ENCODE results near the gene SMG5.
"Not testable (repeated sequence)": the region's sequence is repeated elsewhere in the genome, so short reads cannot be mapped to it uniquely, and the experiment has no call there.

SMG5 gene, protein sequence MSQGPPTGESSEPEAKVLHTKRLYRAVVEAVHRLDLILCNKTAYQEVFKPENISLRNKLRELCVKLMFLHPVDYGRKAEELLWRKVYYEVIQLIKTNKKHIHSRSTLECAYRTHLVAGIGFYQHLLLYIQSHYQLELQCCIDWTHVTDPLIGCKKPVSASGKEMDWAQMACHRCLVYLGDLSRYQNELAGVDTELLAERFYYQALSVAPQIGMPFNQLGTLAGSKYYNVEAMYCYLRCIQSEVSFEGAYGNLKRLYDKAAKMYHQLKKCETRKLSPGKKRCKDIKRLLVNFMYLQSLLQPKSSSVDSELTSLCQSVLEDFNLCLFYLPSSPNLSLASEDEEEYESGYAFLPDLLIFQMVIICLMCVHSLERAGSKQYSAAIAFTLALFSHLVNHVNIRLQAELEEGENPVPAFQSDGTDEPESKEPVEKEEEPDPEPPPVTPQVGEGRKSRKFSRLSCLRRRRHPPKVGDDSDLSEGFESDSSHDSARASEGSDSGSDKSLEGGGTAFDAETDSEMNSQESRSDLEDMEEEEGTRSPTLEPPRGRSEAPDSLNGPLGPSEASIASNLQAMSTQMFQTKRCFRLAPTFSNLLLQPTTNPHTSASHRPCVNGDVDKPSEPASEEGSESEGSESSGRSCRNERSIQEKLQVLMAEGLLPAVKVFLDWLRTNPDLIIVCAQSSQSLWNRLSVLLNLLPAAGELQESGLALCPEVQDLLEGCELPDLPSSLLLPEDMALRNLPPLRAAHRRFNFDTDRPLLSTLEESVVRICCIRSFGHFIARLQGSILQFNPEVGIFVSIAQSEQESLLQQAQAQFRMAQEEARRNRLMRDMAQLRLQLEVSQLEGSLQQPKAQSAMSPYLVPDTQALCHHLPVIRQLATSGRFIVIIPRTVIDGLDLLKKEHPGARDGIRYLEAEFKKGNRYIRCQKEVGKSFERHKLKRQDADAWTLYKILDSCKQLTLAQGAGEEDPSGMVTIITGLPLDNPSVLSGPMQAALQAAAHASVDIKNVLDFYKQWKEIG

DNA sequence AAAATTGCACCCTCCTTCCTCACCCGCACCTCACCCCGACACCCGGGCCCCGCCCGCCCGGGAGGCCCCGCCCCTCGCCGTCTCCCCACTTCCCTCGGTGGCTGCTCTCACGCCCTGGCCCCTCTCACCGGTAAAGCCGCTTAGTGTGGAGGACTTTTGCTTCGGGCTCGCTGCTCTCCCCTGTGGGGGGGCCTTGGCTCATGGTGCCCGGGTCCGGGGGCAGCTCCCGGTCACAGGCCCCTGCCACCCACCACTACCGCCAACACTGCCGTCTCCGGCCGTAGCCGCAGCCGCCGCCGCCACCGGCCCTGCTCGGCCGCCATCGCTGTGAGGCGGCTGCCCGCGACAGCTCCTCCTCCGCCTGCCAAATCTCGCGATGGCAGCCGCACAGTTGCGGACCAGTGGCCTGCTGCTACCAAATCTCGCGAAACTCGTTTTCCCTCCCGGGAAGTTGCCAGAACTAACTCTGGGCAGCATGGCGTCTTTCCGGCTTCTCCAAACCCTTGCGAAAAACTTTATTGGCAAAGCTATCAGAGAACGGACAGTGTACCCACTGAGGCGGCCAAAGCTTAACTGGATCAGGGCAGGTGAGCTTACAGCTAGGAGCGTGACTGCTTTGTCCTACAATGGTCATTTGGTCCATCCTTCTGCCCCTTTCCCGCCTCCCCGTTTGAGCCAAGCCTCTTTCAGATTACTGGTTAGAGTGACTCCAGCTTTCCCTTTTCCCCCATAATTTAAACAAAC, at the start of gene SMG5:
Gene SMG5, minus strand, starts transcription at position 347 of the 744 bp plus-strand sequence. Its CDS starts 145 bp downstream, at position 202.
- DNase-seq (ENCODE audit: low spot score): peak; percentile 94

DNA sequence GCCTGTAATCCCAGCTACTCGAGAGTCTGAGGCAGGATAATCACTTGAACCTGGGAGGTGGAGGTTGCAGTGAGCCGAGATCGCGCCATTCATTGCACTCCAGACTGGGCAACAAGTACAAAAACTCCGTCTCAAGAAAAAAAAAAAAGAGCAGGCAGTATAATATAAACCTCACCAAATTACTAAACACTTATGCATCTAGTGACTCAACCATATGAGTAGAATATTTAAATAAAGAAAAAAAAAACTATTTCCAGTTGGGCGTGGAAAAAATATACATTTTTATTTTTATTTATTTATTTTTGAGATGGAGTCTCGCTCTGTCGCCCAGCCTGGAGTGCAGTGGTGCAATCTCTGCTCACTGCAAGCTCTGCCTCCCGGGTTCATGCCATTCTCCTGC, 40.6 kb upstream of the SMG5 start:
- not testable (repeated sequence) for DNase-seq (ENCODE audit: low spot score)

DNA sequence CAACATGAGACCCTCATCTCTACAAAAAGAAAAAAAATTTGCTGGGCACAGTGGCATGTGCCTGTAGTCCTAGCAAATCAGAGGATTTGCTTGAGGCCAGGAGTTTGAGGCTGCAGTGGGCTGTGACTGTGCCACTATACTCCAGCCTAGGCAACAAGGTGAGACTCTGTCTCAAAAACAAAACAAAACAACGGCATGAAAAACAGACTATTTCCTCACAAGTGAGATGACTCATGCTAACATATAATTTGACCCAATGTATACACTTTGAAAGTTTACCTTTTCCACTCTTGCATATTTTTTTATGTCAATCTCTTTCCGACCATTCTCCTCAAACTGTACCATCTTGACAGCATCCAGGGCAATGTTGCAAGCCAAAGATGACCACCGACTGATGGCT, 37.9 kb upstream of the SMG5 start:
- DNase-seq (ENCODE audit: low spot score): no peak

DNA sequence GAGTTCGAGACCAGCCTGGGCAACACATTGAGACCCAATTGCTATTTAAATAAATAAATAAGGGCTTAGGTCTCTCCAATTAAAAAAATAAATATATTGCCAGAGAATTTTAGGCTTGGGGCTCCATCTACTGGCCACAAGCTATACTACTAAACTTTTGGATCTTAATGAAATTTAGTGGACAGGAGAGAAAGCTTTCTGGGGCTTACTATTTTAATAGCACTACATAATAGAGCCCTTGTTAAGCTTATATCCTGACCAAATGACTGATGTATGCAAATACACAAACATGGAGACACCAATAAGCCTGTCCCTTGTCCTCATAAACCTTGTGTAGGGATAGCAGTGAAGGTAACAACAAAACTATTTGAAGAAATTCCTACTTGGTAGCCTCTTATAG, 37.0 kb upstream of the SMG5 start:
- no peak for DNase-seq (ENCODE audit: low spot score)

DNA sequence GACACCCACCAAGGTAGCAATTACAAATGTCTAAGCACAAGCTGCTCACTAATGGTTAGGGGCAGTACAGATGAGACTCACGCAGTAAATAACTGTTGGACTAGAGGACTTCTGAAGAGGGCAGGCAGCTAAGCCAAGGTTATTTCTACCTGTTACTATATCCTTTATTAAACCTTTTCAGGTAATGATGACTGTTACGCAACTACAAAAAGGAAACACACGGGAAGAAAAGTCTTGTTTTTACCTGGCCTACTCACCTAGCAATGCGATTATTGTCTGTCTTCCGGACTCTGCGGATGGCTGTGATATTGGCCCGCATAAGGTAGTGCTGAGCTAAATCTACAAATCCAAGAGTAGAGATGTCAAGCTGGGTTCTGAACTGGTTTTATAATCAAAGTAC, 34.3 kb upstream of the SMG5 start:
- DNase-seq (ENCODE audit: low spot score): no peak

DNA sequence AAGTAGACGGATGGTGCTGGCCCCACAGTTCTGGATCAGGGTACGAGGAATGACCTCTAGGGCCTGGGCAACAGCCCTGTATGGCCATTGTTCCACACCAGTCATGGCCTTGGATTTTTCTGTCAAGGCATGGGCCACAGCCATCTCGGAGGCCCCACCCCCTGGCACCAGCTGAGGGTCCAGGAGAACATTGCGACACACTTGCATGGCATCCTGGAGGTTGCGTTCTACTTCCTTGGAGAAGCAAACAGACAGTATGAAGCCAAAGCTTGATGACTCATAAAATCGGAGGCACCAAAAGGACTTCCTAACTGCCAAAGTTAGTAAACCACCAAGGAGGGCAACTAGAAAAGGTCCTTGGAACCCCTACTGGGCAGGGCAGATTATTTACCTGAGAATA, 28.3 kb upstream of the SMG5 start:
- no peak for DNase-seq (ENCODE audit: low spot score)

DNA sequence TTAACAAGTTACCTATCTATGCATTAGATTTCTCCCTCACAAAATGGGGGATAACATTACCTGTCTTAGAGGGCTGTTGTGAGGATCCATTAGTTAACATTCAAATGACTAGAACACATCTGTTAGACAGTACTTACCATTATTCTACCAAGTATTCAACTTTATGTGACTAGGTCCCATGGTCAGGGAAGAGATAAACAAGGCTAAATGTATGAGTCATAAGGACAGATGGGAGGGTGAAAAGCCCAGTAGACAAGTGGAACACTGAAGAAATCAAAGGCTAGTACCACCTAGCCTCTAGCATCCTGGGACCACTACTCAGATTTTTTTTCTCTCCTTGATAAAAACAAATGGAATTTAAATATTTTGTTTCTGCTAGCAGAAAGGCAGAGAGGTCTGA, 25.5 kb upstream of the SMG5 start:
- no peak for DNase-seq (ENCODE audit: low spot score)

DNA sequence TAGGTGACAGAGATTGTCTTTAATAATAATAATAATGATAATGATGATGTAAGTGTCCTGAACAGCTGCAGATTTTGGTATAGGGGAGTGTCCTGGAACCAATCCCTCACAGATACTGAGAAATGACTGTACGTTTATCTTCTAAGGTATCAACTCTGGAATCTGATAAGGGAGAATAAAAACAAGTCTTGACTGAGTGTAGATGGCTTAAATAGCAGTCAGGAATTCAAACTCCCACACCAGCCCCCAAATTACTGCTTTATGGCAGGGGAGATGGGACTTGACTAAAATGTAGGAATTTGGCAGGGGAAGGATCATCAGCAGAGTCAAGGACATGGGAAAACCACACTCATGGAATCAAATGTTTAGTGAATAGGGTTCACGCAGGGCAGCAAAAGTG, 22.6 kb upstream of the SMG5 start:
- DNase-seq (ENCODE audit: low spot score): no peak

DNA sequence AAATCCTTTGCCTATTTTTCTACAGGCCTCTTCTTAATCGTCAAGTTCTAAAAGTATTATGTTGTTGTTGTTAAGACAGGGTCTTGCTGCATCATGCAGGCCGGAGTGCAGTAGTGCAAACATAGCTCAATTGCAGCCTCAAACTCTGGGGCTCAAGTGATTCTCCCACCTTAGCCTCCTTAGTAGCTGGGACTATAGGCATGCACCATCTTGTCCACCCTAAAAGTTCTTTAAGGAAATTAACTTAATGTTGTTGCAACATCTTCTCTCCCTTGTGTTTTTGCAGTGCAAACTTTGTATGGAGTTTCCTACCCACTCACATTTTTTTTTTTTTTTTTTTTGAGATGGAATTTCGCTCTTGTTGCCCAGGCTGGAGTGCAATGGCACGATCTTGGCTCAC, 20.6 kb upstream of the SMG5 start:
- no peak for DNase-seq (ENCODE audit: low spot score)

DNA sequence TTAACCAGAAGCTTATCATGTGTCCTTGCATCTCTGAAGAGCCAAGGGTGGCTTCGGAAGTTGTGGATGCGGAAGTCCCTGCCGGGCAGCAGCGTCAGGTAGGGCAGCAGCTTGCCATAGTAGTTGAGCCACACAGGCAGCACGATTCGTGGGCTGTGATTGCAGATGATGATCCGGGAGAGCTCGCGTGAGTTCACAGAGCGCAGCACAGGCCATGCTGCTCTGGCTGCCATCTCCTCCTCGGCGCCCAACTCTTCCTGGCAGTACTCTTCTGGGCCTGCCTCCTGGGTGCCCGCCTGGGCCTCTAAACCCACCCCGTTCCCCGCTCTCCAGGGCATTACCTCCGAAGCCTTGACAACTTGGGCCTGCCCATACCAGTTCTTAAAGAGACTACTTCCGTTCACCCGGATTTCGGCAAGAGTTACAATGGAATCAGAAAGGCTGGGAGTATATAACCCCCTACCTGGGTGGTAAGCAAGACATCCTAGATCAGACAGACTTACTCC, 16.3 kb upstream of the SMG5 start, which contains the start of gene VHLL:
Gene VHLL, minus strand, starts transcription at position 456 of the 506 bp plus-strand sequence. Its CDS starts 118 bp downstream, at position 338.
- DNase-seq (ENCODE audit: low spot score): no peak

DNA sequence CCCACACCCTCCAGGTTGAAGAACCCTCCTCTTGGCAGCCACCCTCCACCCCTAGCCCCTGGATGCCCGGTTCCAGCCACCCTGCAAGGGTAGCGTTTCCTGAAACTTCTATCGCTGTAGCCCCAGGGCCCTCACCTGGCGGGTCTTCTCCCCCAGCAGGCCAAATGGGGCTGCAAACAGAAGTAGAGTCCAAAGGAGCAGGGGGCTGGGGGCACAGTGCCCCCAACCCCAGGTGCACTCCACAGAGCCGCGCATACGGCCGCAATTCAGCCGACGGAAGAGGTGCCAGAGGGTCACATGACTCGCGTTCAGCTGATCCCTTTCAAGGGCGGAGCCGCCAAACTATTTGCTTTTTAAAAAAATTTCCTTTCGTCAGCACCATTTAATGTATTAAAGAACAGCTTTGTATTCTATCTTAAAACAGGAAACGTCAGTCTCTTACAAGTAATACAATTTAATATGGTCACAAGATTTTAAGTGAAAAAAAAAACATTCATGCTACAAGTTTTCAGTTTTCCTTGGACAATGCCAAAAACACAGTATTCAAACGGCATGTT, 12.8 kb upstream of the SMG5 start, which contains the start of gene GLMP:
Gene GLMP, minus strand, starts transcription at position 289 of the 557 bp plus-strand sequence. Its CDS starts 34 bp downstream, at position 255.
- peak; percentile 77 for DNase-seq (ENCODE audit: low spot score)

DNA sequence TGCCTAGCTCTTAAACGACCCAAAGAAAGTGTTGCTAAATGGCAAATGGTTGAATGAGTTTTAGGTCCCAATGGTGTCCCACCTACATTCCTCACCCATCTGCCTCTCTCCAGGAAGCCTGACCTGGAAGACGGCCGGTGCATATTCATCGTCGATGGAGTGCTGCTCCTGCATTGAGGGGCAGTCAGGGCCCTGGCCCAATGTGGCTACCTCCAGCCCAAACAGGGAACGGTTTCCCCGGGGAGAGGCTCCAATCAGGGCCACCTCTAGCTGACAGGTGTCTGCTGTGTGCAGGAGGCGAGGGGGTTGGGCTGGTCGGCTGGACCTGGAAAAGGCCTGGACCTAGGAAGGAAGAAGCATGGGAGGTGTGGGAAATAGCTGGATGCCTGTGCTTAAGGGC, 11.3 kb upstream of the SMG5 start:
- no peak for DNase-seq (ENCODE audit: low spot score)

DNA sequence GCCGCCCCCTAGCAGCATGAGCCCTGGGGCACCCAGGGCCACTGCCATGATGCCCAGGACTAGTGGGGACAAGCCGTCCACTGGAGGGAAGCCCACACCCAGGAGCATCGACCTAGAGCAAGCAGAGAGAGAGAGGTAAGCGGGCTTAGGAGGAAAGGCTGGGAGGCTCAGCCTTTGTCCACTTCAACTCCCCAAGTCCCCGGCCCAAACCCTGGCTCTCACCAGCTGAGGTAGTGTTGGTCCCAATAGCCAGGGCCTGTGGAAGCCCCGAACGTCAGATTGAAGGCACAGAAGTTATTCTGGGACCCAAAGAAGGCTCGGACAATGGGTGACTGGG, 10.4 kb upstream of the SMG5 start:
- DNase-seq (ENCODE audit: low spot score): no peak

DNA sequence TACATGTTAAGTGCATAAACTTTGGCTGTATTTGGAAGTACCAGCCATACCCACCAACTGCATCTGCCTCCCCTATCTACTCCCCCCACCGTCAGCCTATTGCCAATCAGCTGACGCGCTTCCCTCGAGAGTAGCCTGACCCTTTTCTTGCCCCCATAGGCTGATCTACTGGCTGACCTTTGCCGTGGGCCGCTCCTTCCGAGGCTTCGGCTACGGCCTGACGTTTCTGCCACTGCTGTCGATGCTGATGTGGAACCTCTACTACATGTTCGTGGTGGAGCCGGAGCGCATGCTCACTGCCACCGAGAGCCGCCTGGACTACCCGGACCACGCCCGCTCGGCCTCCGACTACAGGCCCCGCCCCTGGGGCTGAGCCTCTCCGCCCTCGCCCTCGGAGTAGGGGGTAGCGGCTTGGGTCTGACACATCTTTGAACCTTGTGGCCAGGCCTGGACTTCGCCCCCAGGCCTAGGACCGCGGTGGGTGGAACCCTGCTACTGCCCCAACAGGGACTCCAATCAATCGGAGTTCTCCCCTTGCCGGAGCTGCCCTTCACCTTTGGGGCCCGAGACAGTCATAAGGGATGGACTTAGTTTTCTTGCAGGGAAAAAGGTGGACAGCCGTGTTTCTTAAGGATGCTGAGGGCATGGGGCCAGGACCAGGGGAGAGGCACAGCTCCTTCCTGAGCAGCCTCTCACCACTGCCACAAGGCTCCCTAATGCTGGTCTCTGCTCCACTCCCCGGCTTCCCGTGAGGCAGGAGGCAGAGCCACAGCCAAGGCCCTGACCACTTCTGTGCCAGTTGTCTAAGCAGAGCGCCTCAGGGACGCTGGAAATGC, 8.8 kb upstream of the SMG5 start:
- DNase-seq (ENCODE audit: low spot score): peak; percentile 94

DNA sequence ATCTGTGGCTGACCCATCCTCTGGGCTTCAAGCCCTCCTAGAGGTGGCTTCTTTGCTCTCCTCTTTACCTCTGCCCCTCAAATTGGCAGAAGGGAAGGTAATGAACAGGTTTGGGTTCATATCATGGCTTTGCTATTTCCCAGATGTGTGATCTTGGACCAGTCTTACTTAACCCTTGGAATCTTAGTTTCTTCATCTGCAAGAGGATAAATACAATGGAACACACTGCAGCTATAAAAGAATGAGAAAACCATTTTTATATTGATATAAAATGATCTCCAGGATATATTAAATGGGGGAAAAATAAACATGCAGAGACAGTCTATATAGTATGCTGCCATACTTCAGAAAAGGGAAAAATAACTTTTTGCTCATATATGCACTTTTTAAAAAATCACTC, 7.2 kb upstream of the SMG5 start:
- DNase-seq (ENCODE audit: low spot score): no peak

DNA sequence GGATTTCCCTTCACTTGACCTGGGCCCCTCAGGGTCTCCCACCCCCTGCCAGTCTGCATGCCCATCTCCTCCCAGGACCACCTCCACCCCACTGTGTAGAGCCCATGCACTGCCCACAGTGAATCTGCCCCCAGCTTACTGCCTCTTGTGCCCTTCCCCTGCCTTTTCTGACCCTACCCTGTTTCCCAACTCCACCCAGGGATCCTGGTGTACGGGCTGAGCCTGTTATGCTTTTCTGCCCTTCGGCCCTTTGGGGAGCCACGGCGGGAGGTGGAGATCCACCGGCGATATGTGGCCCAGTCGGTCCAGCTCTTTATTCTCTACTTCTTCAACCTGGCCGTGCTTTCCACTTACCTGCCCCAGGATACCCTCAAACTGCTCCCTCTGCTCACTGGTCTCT, 3.4 kb upstream of the SMG5 start:
- DNase-seq (ENCODE audit: low spot score): no peak

DNA sequence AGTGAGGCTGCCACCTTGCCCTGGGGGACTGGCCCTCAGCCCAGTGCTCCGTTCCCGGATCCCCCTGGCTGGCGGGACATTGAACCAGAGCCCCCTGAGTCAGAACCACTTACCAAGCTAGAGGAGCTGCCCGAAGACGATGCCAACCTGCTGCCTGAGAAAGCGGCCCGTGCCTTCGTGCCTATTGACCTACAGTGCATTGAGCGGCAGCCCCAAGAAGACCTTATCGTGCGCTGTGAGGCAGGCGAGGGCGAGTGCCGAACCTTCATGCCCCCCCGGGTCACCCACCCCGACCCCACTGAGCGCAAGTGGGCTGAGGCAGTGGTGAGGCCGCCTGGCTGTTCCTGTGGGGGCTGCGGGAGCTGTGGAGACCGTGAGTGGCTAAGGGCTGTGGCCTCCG, 2.8 kb upstream of the SMG5 start:
- DNase-seq (ENCODE audit: low spot score): no peak

DNA sequence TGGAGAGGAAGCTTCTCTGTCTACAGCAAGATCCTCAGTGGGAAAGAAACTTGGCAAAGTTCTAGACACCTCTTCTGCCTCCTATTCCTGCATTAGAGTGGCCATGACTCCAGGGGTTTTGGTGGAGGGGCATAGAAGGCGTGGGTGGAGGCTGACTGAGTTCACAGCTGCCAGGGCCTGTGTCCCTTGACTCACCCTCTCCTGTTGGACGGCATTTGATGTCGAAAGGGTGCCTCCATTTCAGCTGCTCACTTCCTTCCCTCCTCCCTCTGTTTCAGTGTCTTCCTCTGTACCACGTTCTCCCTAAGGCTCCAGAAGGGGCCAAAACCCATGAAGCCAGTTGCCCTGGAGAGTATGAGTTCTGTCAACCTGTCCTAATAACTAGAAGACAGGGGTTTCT, 2.1 kb upstream of the SMG5 start:
- DNase-seq (ENCODE audit: low spot score): no peak

DNA sequence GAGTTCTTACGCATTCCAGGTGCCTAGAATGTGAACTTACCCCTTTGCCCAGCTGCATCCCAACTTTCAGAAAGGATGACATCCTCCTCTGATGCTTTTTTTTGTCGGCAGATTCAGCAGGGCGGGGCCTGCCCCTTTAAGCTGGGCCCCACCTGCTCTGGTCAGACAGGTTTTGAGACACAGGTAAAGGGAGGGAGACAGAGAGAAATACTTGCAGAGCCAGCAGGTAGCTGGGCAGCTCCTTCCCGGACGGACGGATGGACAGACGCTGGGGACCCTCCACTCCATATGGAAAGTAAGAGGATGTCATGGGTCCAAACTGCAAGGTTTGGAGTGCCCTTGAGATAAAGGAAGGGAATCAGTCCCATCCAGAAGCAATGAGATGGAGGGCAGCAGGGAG, 1.5 kb upstream of the SMG5 start, which contains the start of gene TMEM79:
Gene TMEM79, plus strand, starts transcription at position 214 of the 400 bp plus-strand sequence. CDS start 902 bp downstream, outside the sequence.
- DNase-seq (ENCODE audit: low spot score): no peak

DNA sequence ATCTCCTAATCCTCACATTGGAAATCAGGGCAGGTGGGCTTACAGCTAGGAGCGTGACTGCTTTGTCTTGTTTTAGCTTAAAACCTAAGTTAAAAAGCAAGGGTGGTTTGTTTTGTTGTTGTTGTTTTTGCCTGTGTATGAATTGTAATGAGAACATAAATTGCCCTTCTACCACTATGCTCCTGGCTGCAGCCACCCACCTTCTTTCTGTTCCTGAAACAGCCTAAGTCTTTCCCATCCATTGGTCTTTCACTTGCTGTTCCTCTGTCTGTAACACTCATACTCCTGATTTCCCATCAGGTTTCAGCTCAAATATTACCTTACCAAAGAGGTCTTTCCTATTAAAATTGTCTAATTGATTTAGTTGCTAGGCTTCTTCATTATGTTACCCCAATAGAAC, 896 bp upstream of the SMG5 start:
- DNase-seq (ENCODE audit: low spot score): no peak
